Endodermal cell (in vitro differentiated cells): ENCODE measurements around the gene EGFL8. TPM values are rescaled to one million over a fixed set of nuclear protein-coding genes. Genes with fewer than 3 reads are reported as not detected.

Experiments
- DNase-seq: peaks from one replicate; pipeline ENCODE4 v3.0.0-alpha.2; 2017
- H3K27ac ChIP-seq: 2 replicates; pipeline ENCODE4 v1.5.1; 2013; ENCODE audit warnings: mild to moderate bottlenecking, low read depth, low read length, moderate library complexity
- H3K27me3 ChIP-seq: 2 replicates; pipeline ENCODE4 v1.6.1; 2013; ENCODE audit warnings: mild to moderate bottlenecking, low read length, moderate library complexity; ENCODE audit not compliant: insufficient read depth, control insufficient read depth, poor library complexity, severe bottlenecking
- H3K36me3 ChIP-seq: 2 replicates; pipeline ENCODE4 v1.7.0; 2013; ENCODE audit warnings: mild to moderate bottlenecking, low read length, moderate library complexity; ENCODE audit not compliant: control insufficient read depth, insufficient read depth
- H3K4me1 ChIP-seq: one replicate; pipeline ENCODE4 v1.7.0; 2013; ENCODE audit warnings: low read length; ENCODE audit not compliant: control insufficient read depth, insufficient read depth
- H3K4me3 ChIP-seq: 2 replicates; pipeline ENCODE4 v1.5.1; 2013; ENCODE audit warnings: mild to moderate bottlenecking, low read length, moderate library complexity
- H3K9ac ChIP-seq: 2 replicates; pipeline ENCODE4 v1.6.1; 2013; ENCODE audit warnings: mild to moderate bottlenecking, low read length, moderate library complexity; ENCODE audit not compliant: poor library complexity, severe bottlenecking; ENCODE audit errors: extremely low read depth
- H3K9me3 ChIP-seq: 2 replicates; pipeline ENCODE4 v1.6.1; 2013; ENCODE audit warnings: mild to moderate bottlenecking, low read length, moderate library complexity; ENCODE audit not compliant: control insufficient read depth
- H3K27ac Mint-ChIP-seq: 2 replicates; pipeline ENCODE4 v1.8.0; 2020; ENCODE audit warnings: mixed read lengths
- H3K27me3 Mint-ChIP-seq: 2 replicates; pipeline ENCODE4 v1.8.0; 2021; ENCODE audit warnings: mild to moderate bottlenecking, mixed read lengths; ENCODE audit not compliant: insufficient read depth
- H3K36me3 Mint-ChIP-seq: 2 replicates; pipeline ENCODE4 v1.8.0; 2020; ENCODE audit warnings: low read depth, mixed read lengths
- H3K4me1 Mint-ChIP-seq: 2 replicates; pipeline ENCODE4 v1.8.0; 2020; ENCODE audit warnings: mixed read lengths
- H3K4me3 Mint-ChIP-seq: 2 replicates; pipeline ENCODE4 v1.8.0; 2020; ENCODE audit warnings: mild to moderate bottlenecking, moderate library complexity, mixed read lengths
- H3K9me3 Mint-ChIP-seq: 2 replicates; pipeline ENCODE4 v1.8.0; 2020; ENCODE audit warnings: mild to moderate bottlenecking, mixed read lengths
- CTCF ChIP-seq: fragments of 200-600 bp; sonication (generic); conservative IDR thresholded peaks from 2 replicates; pipeline ENCODE4 v1.5.0; 2021; ENCODE audit warnings: antibody characterized with exemption, mild to moderate bottlenecking
- WGBS, 2 experiments: methylation state at CpG; one replicate each; pipeline versions ENCODE4 v1.1.5 to v1.1.7; 2013; ENCODE audit warnings: missing lambda C conversion rate in 2 of 2, mixed read lengths in 1 of 2; ENCODE audit not compliant: insufficient coverage in 1 of 2, insufficient read length in 1 of 2; 5-methylcytosine and 5-hydroxymethylcytosine counted together
- total RNA-seq, 2 donors: library from RNA; stranded (reverse); fragmentation: NEBNext Ultra II Directional in 1 of 2; extraction: Animal tissue kit (Norgen Biotek cat#: 25700) in 1 of 2; gene quantifications; 2 replicates in 1 of 2; 3 replicates in 1 of 2; pipeline ENCODE4 v1.2.1, GENCODE V29; 2021

The EGFL8 gene
- total RNA-seq, 2 donors from 2014 or later: 27.9 to 39.6 TPM

- peaks cover 56% of the 10 kb centered on the region for H3K4me1 Mint-ChIP-seq
- peak overlapping the region; percentile 28 for H3K4me3 Mint-ChIP-seq
Observed at GRCh38 chr6:32149932-32150870, 14.2 kb upstream of the EGFL8 start.

GRCh38 chr6:32151181-32151862 is 13.1 kb upstream of the EGFL8 start:
- H3K9me3 ChIP-seq: no peaks in the 10 kb centered on the region
- no peak overlapping the region for H3K27ac ChIP-seq
- Mint-ChIP-seq H3K27me3 (peaks cover 32% of the 10 kb centered on the region), H3K9me3 (no peaks in the 10 kb centered on the region), H3K36me3 (peaks cover 11% of the 10 kb centered on the region), H3K27ac (no peak overlapping the region), H3K4me3 (peak overlapping the region; percentile 97), H3K4me1 (peaks cover 51% of the 10 kb centered on the region)
- no peak overlapping the region for H3K4me3 ChIP-seq
- no peak for TF ChIP-seq CTCF
- no peak overlapping the region for H3K9ac ChIP-seq
- H3K27me3 ChIP-seq: no peaks in the 10 kb centered on the region
- H3K4me1 ChIP-seq: peaks cover 11% of the 10 kb centered on the region
- WGBS, 2 experiments: 62 to 88% methylated on average over 4 to 8 of the region's 8 CpGs
- H3K36me3 ChIP-seq: peaks cover 9% of the 10 kb centered on the region
- no peak for DNase-seq

More at GRCh38 chr6:32149932-32150870, 14.2 kb upstream of the EGFL8 start:
- TF ChIP-seq CTCF: peak; percentile 17
- Histone ChIP-seq H3K9ac (no peak overlapping the region), H3K4me1 (peaks cover 14% of the 10 kb centered on the region), H3K27ac (no peak overlapping the region), H3K36me3 (no peaks in the 10 kb centered on the region), H3K27me3 (no peaks in the 10 kb centered on the region), H3K9me3 (no peaks in the 10 kb centered on the region), H3K4me3 (no peak overlapping the region)
- WGBS, 2 experiments: 72 to 88% methylated on average over 6 to 55 of the region's 55 CpGs
- H3K27ac Mint-ChIP-seq: no peak overlapping the region
- peak; percentile 82 for DNase-seq
- peaks cover under 1% of the 10 kb centered on the region for H3K36me3 Mint-ChIP-seq
- H3K27me3 Mint-ChIP-seq: peaks cover 32% of the 10 kb centered on the region
- no peaks in the 10 kb centered on the region for H3K9me3 Mint-ChIP-seq

- peak; percentile 67 for DNase-seq
- no peaks in the 10 kb centered on the region for H3K27me3 ChIP-seq
- H3K36me3 ChIP-seq: peaks cover 17% of the 10 kb centered on the region
- no peak within 1 kb of the TSS for H3K27ac ChIP-seq
- no peaks in the 10 kb centered on the region for H3K9me3 Mint-ChIP-seq
- H3K36me3 Mint-ChIP-seq: peaks cover 18% of the 10 kb centered on the region
- 32 to 33% methylated on average over 3 to 13 of the region's 24 CpGs for WGBS, 2 experiments
- H3K4me1 ChIP-seq: peaks cover 11% of the 10 kb centered on the region
- H3K4me3 Mint-ChIP-seq: peak within 1 kb of the TSS; percentile 97
- peaks cover 45% of the 10 kb centered on the region for H3K4me1 Mint-ChIP-seq
- H3K9ac ChIP-seq: peak within 1 kb of the TSS; percentile 94
- TF ChIP-seq CTCF: no peak
- H3K9me3 ChIP-seq: peaks cover 1% of the 10 kb centered on the region
- peak within 1 kb of the TSS; percentile 98 for H3K27ac Mint-ChIP-seq
- H3K27me3 Mint-ChIP-seq: peaks cover 32% of the 10 kb centered on the region
- H3K4me3 ChIP-seq: peak within 1 kb of the TSS; percentile 98
Observed at GRCh38 chr6:32151863-32152768, 12.3 kb upstream of the EGFL8 start, which contains the start of gene PRRT1. Gene PRRT1, minus strand, starts transcription at chr6:32151939. Its CDS starts 112 bp downstream, at chr6:32151827.
